Measurements from ENCODE around the gene PGM2.

- no peak for TF ChIP-seq CREB1 (IDR thresholded peaks at IDR 0.05; ENCODE audit: low read depth)
- no peak for TF ChIP-seq CEBPB (IDR thresholded peaks at IDR 0.05)
- no peak for TF ChIP-seq TAF1 (IDR thresholded peaks at IDR 0.05; ENCODE audit: low read depth)
- TF ChIP-seq RAD21 (IDR thresholded peaks at IDR 0.05; ENCODE audit: low read depth) = no peak
- TF ChIP-seq REST (IDR thresholded peaks at IDR 0.05; ENCODE audit: low read depth) = no peak
- no peak for TF ChIP-seq TEAD4 (IDR thresholded peaks at IDR 0.05)
- no peak for TF ChIP-seq EP300 (IDR thresholded peaks at IDR 0.05; ENCODE audit: borderline replicate concordance)
Measured at GRCh38 chr4:37839426-37839825, 12.9 kb downstream of the PGM2 start.
